Activated CD4-positive, alpha-beta T cell treated with anti-CD3 and anti-CD28 coated beads for 48 hours (primary cell): ENCODE results near the gene IL24.

ENCODE experiments used
- DNase-seq: peaks from one replicate; pipeline ENCODE4 v3.0.0-alpha.2; 2020

The IL24 gene

GRCh38 chr1:206882555-206882954 is 14.7 kb upstream of the IL24 start:
- no peak for DNase-seq

DNA sequence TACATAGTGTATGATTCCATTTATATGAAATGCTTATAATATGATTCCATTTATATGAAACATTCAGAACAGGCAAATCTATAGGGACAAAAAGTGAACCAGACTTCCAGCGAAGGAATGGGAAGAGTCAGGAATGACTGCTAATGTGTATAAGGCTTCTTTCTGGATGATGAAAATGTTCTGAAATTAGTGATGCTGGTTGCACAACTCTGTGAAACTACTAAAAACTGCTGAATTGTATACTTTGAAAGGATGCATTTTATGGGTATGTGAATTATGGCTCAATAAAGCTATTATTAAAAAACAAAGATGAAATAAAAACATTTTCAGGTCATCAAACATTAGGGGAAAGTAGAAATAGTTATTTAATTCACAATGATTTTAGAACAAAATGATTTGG is 14.1 kb upstream of the IL24 start:
- no peak for DNase-seq

GRCh38 chr1:206883876-206884275 is 13.4 kb upstream of the IL24 start:
- DNase-seq = no peak

DNA sequence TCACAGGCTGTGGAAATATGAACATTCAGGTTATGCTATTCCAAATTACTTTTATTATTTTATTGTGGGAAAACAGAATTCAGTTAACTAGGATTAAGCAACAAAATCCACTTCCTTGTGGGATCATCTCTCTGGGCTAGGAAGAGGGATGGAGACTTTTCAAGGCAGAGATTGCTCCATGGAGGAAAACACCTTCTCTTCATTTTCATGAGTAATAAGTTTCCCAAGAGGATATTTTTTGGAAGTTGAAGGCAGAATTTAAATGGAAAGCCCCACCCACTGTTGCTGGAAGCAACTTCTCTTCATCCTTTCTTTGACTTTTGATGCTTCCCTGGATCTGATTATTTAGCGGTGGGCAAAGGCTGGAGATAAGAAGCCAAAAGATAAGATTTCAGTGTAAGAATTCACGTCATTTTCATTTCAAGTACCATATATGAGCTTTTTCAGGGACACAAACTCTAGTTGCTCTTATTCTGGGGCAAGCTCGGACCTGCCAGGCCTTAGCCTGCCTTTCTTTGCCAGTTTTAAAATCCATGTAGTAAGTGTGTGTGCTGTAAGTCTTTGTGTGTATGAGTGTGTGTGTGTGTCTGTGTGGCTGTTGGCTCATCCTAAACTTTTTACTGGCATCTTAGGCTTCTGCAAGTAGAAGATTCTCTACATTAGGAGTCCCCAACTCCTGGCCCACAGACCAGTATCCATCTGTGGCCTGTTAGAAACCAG is 11.7 kb upstream of the IL24 start:
- DNase-seq = no peak

DNA sequence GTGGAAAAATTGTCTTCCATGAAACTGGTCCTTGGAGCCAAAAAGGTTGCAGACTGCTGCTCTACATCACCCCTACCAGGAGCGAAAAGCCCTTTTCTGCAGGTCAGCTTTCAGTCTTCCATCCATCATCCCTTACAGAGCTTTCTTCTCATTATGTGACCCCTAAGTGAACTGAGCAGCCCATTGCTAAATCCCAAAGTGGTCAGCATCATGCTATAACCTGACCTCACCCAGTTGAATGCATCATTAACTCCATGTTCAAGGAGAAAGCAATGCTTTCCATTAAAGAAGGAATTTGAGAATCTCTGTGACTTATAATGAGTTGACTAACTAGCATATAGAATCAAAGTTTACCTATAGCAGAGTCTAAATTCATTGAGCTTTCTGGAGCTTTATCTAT is 10.4 kb upstream of the IL24 start:
- no peak for DNase-seq

DNA sequence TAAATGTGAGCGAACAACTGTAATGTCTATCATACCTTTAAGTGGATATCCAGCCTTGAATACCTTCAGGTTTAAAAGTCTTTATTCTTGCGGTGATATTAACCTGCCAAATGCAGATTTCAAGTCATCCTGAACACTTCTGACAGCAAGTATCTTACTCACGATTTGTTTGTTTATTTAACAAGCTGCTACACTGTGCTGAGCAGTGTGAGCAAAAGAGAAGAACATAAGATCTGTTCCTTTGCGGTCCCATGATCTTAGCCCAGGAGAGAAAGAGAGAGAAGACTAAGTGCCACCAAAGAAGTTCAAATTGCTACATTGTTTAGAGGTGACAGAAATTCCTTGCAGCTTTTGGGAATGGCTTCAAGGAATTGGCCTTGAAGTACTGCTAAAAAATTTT is 9.5 kb upstream of the IL24 start:
- no peak for DNase-seq

GRCh38 chr1:206890125-206891060 is 6.8 kb upstream of the IL24 start:
- DNase-seq = peak; percentile 37

DNA sequence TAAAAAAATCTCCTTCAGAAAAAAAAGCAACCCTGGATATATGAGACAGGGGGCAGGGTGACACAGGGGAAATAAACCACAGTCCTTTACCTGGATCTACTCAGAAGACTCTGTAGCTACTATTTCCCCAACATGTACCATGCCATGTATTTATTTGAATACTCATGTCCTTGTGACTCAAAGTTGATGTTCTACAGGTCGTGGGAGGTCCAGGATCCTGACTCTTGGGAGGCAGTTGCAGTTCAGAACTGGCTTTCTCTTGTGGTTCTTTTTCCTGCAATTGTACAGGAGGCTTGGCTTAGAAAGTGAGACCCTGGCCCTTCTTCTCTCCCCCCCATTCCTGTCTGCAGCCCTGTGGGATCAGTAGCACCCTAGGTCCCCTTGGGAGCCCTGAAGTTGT is 5.8 kb upstream of the IL24 start:
- no peak for DNase-seq

GRCh38 chr1:206892351-206892984 is 4.8 kb upstream of the IL24 start:
- DNase-seq = no peak

- DNase-seq = no peak
Observed at GRCh38 chr1:206893380-206893779, 3.9 kb upstream of the IL24 start.

DNA sequence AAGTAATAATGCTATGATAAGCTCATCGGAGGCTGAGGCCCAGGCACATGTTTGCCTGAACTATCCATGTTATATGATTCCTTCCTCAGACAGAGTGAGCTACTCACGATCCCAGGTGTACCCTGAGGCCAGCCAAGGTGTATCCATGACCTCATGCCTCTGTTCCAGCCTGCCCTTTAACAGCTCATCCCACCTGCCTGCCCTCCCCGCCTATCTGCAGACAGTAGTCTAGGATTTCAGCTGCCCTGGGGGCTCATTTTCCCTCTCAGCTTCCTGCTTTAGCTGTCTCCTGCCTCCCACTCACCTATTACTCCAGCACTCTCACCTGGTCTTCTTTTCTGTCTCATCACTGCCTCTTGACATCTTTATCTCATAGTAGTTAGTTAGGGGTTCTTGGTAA is 1.9 kb upstream of the IL24 start:
- no peak for DNase-seq

DNA sequence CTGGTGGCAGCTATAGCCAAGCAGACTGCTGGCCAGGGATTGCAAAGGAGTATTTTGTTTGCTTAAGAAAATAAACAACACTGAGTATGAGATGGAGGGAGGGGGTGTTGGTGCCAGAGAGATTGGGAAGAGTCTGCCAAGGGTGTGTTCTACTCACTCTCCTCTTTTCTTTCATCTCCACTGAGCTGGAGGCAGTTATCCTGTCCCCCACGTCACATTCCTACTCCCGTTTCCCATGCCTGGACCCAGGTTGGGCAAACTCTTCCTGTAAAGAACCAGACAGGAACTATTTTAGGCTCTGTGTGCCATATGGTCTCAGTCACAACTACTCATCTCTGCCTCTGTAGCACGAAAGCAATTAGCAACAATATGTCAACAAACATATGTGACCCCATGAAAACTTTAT is 1.4 kb upstream of the IL24 start:
- DNase-seq = no peak

GRCh38 chr1:206896261-206896660 is 982 bp upstream of the IL24 start:
- no peak for DNase-seq

DNA sequence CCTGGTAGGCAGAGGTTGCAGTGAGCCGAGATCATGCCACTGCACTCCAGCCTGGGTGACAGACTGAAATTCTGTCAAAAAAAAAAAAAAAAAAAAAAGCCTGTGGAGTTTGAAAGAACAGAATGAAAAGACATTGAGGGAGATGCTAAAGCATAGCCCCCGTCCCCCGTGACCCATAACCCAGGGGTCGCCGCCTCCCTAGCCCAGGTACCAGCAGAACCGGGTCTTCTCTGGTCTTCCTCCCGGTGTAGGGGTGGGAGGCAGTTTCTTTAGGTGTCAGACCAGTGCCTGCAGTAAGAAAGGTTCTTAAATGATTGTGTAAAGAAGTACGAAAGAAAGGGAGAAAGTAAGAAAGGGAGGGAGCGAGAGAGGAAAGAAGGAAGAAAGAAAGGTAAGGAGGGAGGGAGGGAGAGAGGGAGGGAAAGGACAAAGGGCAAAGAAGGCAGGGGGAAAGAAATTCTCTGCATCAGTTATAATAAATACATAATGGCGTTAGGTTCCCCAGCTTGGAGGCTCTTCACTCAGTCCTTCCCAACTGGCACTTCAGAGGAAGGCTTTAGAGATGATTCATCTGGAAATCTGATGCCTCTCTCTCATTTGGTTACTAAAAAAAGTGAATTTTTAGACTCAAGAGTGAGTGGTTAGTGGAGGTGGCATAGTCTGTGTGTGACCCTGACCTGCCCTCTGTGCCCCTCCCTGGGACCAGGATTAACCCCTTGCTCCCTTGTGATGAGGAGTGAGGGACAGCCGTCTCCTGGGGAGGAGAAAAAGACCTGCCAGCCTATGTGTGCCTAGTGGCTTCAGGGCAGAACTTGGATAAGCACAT is 1.1 kb downstream of the IL24 start:
- DNase-seq = no peak

DNA sequence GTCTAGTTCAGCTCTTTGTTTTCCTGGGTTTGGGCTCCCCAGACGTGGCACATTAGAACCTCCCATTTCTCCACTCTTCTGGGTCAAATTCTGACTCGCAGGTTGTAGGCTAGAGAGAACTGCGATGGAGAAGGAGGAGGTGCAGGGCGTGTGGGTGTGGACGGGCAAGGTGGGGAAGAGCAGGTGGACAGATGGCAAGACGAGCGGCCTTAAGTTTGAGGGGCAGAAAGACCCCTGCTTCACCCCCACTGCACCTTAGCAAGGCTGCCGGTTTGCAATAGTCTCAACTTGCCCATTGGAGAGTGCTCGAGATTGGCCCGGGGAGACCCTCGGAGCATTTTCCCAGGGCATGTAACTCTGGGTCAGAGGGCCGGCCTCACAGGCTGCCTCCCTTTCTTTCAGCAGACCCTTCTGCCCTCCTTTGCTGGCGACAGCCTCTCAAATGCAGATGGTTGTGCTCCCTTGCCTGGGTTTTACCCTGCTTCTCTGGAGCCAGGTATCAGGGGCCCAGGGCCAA is 1.7 kb downstream of the IL24 start:
- no peak for DNase-seq

GRCh38 chr1:206899717-206900116 is 2.5 kb downstream of the IL24 start:
- DNase-seq = no peak

- no peak for DNase-seq
Observed at GRCh38 chr1:206900149-206900548, 2.9 kb downstream of the IL24 start.

- no peak for DNase-seq
Observed at GRCh38 chr1:206901944-206902343, 4.7 kb downstream of the IL24 start.

DNA sequence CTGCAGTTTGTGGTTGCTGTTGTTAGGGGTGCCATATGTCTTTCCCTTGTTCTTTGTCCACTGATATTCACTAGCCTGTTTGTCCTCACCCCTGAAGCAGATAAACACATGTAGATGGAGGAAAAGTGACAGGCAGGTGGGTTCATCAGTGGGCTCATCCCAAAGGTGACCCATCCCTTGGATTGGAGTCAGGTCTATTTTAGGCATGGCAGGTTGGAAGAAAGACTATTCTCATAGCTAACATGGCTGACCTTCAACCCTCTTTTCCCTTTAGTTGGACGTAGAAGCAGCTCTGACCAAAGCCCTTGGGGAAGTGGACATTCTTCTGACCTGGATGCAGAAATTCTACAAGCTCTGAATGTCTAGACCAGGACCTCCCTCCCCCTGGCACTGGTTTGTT is 5.5 kb downstream of the IL24 start:
- DNase-seq = no peak

GRCh38 chr1:206903687-206904086 is 6.4 kb downstream of the IL24 start:
- DNase-seq = no peak

DNA sequence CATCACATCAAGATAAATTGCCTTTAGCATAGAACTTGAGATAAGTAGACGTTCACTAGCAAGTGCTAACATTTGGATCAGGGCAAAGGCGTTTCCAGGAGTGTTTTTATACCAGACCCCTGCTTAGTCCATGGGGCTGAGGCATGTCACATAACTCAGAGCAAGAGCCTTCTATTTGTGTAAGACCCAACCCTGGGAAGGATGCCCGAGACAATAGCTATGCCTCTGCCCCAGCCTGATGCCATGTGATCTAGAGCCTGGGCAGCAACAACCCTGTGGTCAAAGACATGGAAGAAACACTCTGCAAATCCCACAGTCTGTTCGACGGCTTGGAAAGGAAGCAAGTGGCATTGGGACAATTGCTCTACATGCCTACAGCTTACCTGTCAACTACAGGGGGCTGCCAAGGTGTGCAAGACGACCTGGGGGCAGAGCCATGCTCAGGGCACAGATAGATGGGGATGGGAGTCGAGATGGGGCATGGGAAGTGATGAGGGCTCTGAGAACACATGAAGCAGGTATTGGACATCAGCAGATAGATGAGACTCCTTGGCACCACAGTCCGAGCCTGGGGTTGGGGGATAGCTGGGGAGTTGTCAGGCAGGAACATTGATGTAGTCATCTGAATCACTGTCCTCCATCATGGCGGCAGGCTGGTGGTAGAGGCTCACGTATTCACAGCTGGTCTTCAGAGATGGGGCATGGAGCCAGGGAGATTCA is 7.3 kb downstream of the IL24 start:
- DNase-seq = no peak
